SKM-1 treated with dmso at 0.1 percent for 144 hours (cell line): Measurements from ENCODE around the gene TM4SF20.

Experiments used
- DNase-seq: peaks from one replicate; lab custom pipeline; 2025; ENCODE audit not compliant: unreplicated experiment; lab: John Stamatoyannopoulos, UW

Gene TM4SF20

DNA sequence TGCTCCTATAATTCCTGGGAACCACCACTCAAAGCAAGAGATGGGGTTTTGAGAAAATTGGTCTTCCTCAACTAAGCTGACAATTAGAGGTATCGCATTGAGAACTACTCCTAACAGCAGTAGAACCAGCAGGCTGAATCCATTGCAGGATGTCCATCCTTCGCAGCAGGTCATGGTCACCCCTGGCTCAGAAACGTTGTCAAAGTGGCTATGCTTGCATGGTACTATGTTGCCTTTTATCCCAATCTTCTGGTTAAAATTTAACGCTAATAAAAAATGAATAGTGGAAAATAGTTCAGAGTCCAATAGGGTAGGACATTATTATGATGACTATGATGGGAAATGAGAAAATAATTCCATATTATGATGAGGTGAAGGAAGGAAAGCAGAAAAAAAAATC is at the start of gene TM4SF20:
Gene TM4SF20 (minus strand): TSS at position 212 of the 400 bp plus-strand sequence. CDS start 38 bp downstream, at position 174.
- DNase-seq: no peak

DNA sequence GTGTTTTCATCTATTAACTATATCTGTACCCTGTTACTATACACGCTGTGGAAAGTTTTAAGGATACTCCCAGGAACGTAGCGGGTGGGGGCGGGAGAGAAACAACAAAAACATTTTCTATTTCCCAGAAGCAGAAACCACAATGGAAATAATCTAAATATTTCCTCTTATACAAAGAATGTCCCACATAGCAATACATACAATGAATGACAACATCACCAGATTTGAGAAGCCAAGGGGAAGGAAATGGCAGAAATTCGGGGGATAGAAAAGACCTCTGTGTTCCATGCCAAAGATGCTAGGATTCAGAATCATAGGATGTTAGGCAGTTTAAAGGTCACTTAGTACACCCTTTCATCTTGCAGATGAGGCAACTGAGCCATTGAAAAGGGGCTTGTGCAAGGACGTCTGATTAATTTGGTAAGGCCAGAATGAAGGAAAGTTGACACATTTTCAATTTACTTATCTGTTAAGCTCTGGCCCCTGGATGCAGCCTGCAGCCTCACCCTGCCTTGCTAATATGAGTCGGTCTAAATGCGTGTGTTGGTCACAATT is 49.7 kb upstream of the TM4SF20 start:
- DNase-seq: no peak

GRCh38 chr2:227423656-227424499 is 44.8 kb upstream of the TM4SF20 start:
- no peak for DNase-seq

GRCh38 chr2:227420087-227421052 is 41.3 kb upstream of the TM4SF20 start:
- DNase-seq: no peak

- DNase-seq: no peak
Observed at GRCh38 chr2:227416701-227417100, 37.6 kb upstream of the TM4SF20 start.

GRCh38 chr2:227415538-227416424 is 36.7 kb upstream of the TM4SF20 start:
- peak; percentile 90 for DNase-seq

- DNase-seq: no peak
Observed at GRCh38 chr2:227414846-227415245, 35.7 kb upstream of the TM4SF20 start.

GRCh38 chr2:227413371-227413770 is 34.3 kb upstream of the TM4SF20 start:
- no peak for DNase-seq

DNA sequence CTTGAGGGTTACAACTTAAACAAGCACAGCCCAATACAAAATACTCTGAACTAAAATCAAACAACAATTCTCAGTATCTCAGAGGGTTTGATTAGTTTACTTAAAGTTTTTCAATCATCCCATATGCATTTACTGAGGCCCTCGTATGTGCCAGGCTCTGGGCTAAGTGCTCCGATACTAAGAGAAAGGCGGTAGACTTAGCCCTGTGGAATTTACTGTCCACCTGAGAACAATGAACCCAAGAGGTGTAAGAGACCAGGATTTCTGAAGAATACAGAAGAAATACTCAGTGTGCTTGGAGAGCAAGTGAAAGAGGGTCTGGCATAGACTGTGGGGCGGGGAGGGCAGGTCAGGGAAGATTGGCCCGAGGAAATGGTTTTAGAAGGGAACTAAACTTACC is 33.8 kb upstream of the TM4SF20 start:
- DNase-seq: no peak

DNA sequence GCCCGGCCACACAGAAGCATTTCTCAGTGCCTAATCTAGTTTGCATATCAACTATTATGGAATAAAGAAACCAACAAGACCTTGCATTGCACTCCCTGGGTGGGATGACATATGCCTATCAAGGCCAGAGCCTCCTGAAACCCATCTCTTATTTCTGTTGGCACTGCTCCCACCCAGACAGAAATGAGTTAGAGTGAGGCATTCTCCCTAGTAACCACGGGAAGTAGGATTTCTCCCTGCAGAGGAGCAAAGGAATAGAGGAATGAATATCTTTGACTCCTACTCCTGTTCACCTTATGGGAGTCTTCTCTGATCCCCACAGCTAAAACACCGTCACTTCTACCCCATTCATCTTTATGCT is 32.9 kb upstream of the TM4SF20 start:
- no peak for DNase-seq

DNA sequence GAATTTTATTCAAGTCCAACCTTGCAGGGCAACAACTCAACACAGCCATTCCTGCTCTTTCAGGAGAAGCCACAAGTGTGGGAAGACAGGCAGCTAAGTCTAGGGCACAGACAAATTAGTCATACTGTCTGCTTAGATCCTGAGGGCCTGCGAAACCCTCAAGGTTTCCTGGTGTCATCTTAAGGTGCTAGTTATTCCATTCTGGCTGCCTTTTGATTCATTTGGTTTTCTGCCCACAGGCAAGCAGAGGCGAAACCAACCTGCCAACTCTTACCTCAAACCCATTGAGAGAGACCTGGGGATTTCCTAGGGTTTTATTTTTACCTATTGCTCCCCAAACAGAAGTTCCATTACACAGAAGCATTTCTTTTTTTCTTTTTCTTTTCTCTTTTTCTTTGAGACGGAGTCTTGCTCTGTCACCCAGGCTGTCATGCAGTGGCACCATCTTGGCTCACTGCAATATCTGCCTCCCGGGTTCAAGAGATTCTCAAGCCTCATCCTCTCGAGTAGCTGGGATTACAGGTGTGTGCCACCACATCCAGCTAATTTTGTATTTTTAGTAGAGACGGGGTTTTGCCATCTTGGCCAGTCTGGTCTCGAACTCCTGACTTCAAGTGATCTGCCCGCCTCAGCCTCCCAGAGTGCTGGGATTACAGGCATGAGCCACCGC is 32.3 kb upstream of the TM4SF20 start:
- DNase-seq: no peak

DNA sequence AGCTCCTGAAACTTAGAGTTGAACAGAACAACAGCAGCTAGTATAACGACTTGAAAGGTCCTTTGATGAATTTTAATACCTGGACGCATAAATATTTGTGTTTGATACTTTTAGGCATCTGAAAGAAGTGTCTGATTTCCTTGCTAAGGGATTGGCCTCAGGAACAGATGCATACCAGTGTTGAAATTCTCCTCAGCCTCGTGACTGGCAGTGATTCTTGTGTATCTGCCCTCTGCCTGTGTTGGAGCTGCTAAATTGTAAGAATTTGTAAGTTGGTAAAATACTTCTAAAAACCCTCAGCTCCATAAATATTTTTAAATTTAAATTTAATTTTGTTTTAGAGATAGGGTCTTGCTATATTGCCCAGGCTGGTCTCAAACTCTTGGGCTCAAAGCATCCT is 31.1 kb upstream of the TM4SF20 start:
- no peak for DNase-seq

DNA sequence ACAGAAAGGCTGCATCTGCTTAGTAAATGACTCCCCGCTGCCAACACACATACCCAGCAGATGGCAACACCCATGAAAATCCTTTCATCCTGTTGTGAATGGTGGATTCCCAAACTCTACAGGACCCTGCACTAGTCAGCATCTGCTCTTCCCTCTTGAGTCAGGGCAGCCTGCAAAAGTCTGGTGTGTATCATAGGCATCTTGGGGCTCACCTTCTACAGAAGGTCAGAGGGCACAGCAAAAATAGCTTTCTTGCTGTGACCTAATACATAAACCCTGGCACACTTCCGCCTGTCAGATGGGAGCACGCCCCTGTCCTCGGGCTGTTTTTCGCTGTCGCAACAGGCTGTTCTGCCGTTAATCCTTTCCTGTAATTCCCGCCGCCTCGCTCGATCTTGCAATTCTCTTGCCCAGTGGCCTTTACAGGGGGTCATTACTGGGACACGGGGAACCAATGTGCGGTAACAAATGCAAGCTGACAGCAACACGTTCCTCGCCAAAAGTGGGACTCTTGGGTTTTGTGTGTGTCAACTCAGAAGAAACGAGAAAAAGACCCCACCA is 28.6 kb upstream of the TM4SF20 start:
- peak; percentile 93 for DNase-seq

DNA sequence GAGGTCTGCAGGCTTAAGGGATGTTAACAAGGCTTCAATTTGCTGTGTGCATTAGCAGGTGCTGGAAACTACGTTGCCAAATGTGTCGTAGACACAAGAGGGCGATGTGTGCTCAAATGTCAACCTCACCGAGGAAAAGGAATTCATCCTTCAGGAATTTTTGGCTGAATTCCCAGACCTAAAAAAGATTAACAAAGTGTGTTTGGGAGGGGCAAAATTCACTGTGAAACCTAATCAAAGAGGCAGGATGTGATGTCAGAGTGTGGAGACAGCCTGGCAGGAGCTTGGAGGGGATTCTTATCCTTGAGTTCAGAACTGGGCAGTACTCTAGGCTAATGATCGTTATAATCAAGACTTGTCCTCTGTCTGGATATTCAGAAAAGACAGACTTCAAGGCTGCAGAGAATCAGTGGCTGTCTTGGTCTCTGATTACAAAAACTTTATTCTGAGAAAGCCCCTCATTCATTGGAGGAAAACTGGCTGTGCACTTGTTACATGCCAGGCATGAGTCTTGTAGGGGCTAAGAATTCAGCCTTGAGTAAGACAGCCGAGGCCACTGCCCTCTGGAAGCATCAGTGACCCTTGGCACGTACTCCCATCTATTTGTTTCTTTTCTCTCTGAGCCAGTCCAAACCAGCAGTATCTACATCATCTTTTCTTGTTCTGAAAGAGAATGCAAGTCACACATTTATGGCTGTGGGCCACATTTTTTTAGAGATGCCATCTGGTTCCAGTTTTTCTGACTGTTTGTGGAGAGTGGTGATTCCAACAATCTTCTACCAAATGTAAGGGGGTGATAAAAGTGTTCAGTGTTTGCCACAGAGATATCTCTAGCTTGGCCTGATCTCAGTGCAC is 27.3 kb upstream of the TM4SF20 start:
- peak; percentile 16 for DNase-seq

- peak; percentile 20 for DNase-seq
Observed at GRCh38 chr2:227404585-227405271, 25.6 kb upstream of the TM4SF20 start.

DNA sequence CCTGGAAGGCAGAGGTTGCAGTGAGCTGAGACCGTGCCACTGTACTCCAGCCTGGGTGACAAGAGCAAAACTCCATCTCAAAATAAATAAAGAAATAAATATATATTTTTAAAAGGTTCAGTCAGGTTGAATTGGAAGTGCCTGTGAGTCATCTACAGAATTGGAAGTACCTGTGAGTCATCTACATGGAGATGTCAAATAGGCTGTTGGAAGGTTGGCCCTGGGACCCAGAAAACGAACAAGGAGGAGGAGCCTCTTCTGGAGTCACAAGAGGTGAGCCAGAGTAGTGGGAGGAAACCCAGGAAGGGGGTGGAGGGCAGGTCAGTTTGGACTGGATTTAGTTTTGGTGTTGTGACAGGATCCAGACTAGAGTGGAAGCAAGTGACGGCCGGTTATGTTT is 23.9 kb upstream of the TM4SF20 start:
- no peak for DNase-seq

- no peak for DNase-seq
Observed at GRCh38 chr2:227402321-227402720, 23.2 kb upstream of the TM4SF20 start.

DNA sequence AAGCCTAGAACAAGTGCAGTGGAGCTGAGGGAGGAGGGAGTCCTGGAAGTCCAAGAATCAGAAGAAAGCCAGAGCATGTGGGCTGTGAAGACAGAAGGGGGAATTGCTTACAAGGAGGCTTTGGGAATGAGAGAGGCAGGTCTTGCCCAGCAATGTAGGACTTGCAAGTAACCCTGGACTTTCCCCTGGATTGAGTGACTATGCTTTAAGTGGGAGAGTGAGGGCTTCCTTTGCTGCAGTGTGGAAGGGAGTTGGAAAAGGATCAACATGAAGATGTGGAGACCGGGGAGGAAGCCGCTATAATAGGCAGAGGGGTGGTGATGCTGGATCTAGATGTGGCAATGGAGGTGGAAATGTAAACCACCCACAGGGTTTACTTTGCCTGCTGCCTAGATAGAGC is 22.4 kb upstream of the TM4SF20 start:
- DNase-seq: no peak
